Measurements from ENCODE around the gene MAU2.

Gene MAU2

GRCh38 chr19:19334063-19334988 is 13.7 kb downstream of the MAU2 start:
- ATAC-seq (no peak), DNase-seq (no peak)
- Mint-ChIP-seq H3K4me1 (peaks cover 18% of the 10 kb centered on the region), H3K9me3 (no peaks in the 10 kb centered on the region), H3K4me3 (no peak overlapping the region), H3K27me3 (no peaks in the 10 kb centered on the region), H3K27ac (peak overlapping the region in 1 of 2 donors; percentile 89)

GRCh38 chr19:19334989-19335344 is 14.3 kb downstream of the MAU2 start:
- Mint-ChIP-seq H3K9me3 (no peaks in the 10 kb centered on the region), H3K4me3 (no peak overlapping the region), H3K27ac (peak overlapping the region; percentile 42 to 89), H3K27me3 (no peaks in the 10 kb centered on the region), H3K4me1 (peaks cover 15% of the 10 kb centered on the region)
- ATAC-seq: no peak
- DNase-seq: no peak

GRCh38 chr19:19335408-19336158 is 15.0 kb downstream of the MAU2 start:
- H3K4me3 Mint-ChIP-seq: no peak overlapping the region
- H3K9me3 Mint-ChIP-seq: no peaks in the 10 kb centered on the region
- H3K27me3 Mint-ChIP-seq: no peaks in the 10 kb centered on the region
- peak overlapping the region; percentile 42 to 90 for H3K27ac Mint-ChIP-seq
- DNase-seq (no peak), ATAC-seq (no peak)
- H3K4me1 Mint-ChIP-seq: peaks cover 15% of the 10 kb centered on the region

- peaks cover 15% of the 10 kb centered on the region for H3K4me1 Mint-ChIP-seq
- ATAC-seq (no peak), DNase-seq (no peak)
- no peaks in the 10 kb centered on the region for H3K9me3 Mint-ChIP-seq
- no peaks in the 10 kb centered on the region for H3K27me3 Mint-ChIP-seq
- peak overlapping the region in 1 of 2 donors; percentile 91 for H3K27ac Mint-ChIP-seq
- no peak overlapping the region for H3K4me3 Mint-ChIP-seq
Measured at GRCh38 chr19:19336597-19336996, 16.0 kb downstream of the MAU2 start.

GRCh38 chr19:19337120-19337519 is 16.5 kb downstream of the MAU2 start:
- Mint-ChIP-seq H3K4me3 (no peak overlapping the region), H3K27me3 (no peaks in the 10 kb centered on the region), H3K27ac (peak overlapping the region in 1 of 2 donors; percentile 93)

GRCh38 chr19:19338082-19338481 is 17.5 kb downstream of the MAU2 start:
- ATAC-seq (no peak), DNase-seq (no peak)
- no peak overlapping the region for H3K27ac Mint-ChIP-seq
- no peaks in the 10 kb centered on the region for H3K9me3 Mint-ChIP-seq
- peaks cover 15% of the 10 kb centered on the region for H3K4me1 Mint-ChIP-seq
- H3K27me3 Mint-ChIP-seq: no peaks in the 10 kb centered on the region
- H3K4me3 Mint-ChIP-seq: no peak overlapping the region

More at GRCh38 chr19:19337120-19337519, 16.5 kb downstream of the MAU2 start:
- DNase-seq (no peak), ATAC-seq (no peak)
- Mint-ChIP-seq H3K4me1 (peaks cover 15% of the 10 kb centered on the region), H3K9me3 (no peaks in the 10 kb centered on the region)

GRCh38 chr19:19341026-19341425 is 20.4 kb downstream of the MAU2 start:
- DNase-seq (no peak), ATAC-seq (no peak)
- H3K27me3 Mint-ChIP-seq: no peaks in the 10 kb centered on the region
- H3K9me3 Mint-ChIP-seq: no peaks in the 10 kb centered on the region
- H3K27ac Mint-ChIP-seq: no peak overlapping the region
- H3K4me1 Mint-ChIP-seq: no peaks in the 10 kb centered on the region
- H3K4me3 Mint-ChIP-seq: no peak overlapping the region

- no peaks in the 10 kb centered on the region for H3K27me3 Mint-ChIP-seq
- H3K4me1 Mint-ChIP-seq: no peaks in the 10 kb centered on the region
- no peaks in the 10 kb centered on the region for H3K9me3 Mint-ChIP-seq
- DNase-seq (no peak), ATAC-seq (peak; percentile 22)
- H3K27ac Mint-ChIP-seq: no peak overlapping the region
- H3K4me3 Mint-ChIP-seq: no peak overlapping the region
Measured at GRCh38 chr19:19342086-19343015, 21.7 kb downstream of the MAU2 start.

- Mint-ChIP-seq H3K27ac (no peak overlapping the region), H3K9me3 (no peaks in the 10 kb centered on the region), H3K27me3 (no peaks in the 10 kb centered on the region), H3K4me1 (no peaks in the 10 kb centered on the region), H3K4me3 (no peak overlapping the region)
- DNase-seq (no peak), ATAC-seq (peak; percentile 14)
Measured at GRCh38 chr19:19343016-19343362, 22.4 kb downstream of the MAU2 start.

- H3K4me1 Mint-ChIP-seq: no peaks in the 10 kb centered on the region
- ATAC-seq: no peak
- no peak for DNase-seq
- no peaks in the 10 kb centered on the region for H3K27me3 Mint-ChIP-seq
- H3K27ac Mint-ChIP-seq: peak overlapping the region in 1 of 2 donors; percentile 48
- H3K4me3 Mint-ChIP-seq: no peak overlapping the region
- no peaks in the 10 kb centered on the region for H3K9me3 Mint-ChIP-seq
Measured at GRCh38 chr19:19343762-19344161, 23.1 kb downstream of the MAU2 start.

- DNase-seq (no peak), ATAC-seq (no peak)
- no peaks in the 10 kb centered on the region for H3K9me3 Mint-ChIP-seq
- H3K4me1 Mint-ChIP-seq: no peaks in the 10 kb centered on the region
- H3K4me3 Mint-ChIP-seq: no peak overlapping the region
- H3K27me3 Mint-ChIP-seq: no peaks in the 10 kb centered on the region
- H3K27ac Mint-ChIP-seq: no peak overlapping the region
Measured at GRCh38 chr19:19345232-19345631, 24.6 kb downstream of the MAU2 start.

GRCh38 chr19:19345970-19346369 is 25.3 kb downstream of the MAU2 start:
- Mint-ChIP-seq H3K27ac (no peak overlapping the region), H3K4me1 (no peaks in the 10 kb centered on the region), H3K27me3 (no peaks in the 10 kb centered on the region), H3K4me3 (no peak overlapping the region), H3K9me3 (no peaks in the 10 kb centered on the region)
- DNase-seq (no peak), ATAC-seq (no peak)

- Mint-ChIP-seq H3K27me3 (no peaks in the 10 kb centered on the region), H3K4me3 (no peak overlapping the region), H3K9me3 (no peaks in the 10 kb centered on the region), H3K27ac (peak overlapping the region in 1 of 2 donors; percentile 81), H3K4me1 (no peaks in the 10 kb centered on the region)
- DNase-seq (no peak), ATAC-seq (no peak)
Measured at GRCh38 chr19:19347401-19348110, 26.9 kb downstream of the MAU2 start.

- Mint-ChIP-seq H3K4me3 (no peak overlapping the region), H3K9me3 (no peaks in the 10 kb centered on the region), H3K27ac (no peak overlapping the region), H3K27me3 (no peaks in the 10 kb centered on the region), H3K4me1 (no peaks in the 10 kb centered on the region)
- no peak for DNase-seq
- no peak for ATAC-seq
Measured at GRCh38 chr19:19348266-19348665, 27.6 kb downstream of the MAU2 start.

GRCh38 chr19:19349365-19349764 is 28.7 kb downstream of the MAU2 start:
- ATAC-seq (no peak), DNase-seq (no peak)
- Mint-ChIP-seq H3K9me3 (no peaks in the 10 kb centered on the region), H3K4me1 (no peaks in the 10 kb centered on the region), H3K27ac (no peak overlapping the region), H3K27me3 (no peaks in the 10 kb centered on the region), H3K4me3 (no peak overlapping the region)

All from stimulated activated naive CD8-positive, alpha-beta T cell treated with anti-CD3 and anti-CD28 coated beads, Interleukin-15, amount 100 ng/mL, for 72 hours (primary cell).